IMR-90 (cell line): ENCODE measurements around the gene RETN. TPM values are rescaled to one million over a fixed set of nuclear protein-coding genes. Genes with fewer than 3 reads are reported as not detected.

Experiments used
- ATAC-seq: fragments of 200-7000 bp; cut with Tn5 transposase; 2 replicates; pipeline ENCODE4 v1.9.1; 2020; ENCODE audit warnings: low read depth, mild to moderate bottlenecking, moderate library complexity
- BruUV-seq: library from RNA; stranded (reverse); fragments of 400-500 nt; replicated peaks from 2 replicates; lab custom pipeline; 2021; lab: Mats Ljungman, UMichigan
- CTCF ChIA-PET: fragments of 300-600 bp; formaldehyde crosslinking; extraction: SDS; loops from one replicate; lab custom pipeline; 2021; ENCODE audit warnings: antibody characterized with exemption; lab: Yijun Ruan, JAX
- POLR2A ChIA-PET: fragments of 300-600 bp; sonication (Branson Sonifier 250); formaldehyde crosslinking; loops from one replicate; lab custom pipeline; 2022; ENCODE audit warnings: antibody characterized with exemption; ENCODE audit not compliant: unreplicated experiment; lab: Charles Lee
- DNase-seq: peaks from one replicate; pipeline ENCODE4 v3.0.0; 2013
- H2AFZ ChIP-seq: replicated peaks from 2 replicates; pipeline ENCODE3; 2013; ENCODE audit warnings: low read length, mild to moderate bottlenecking; ENCODE audit not compliant: poor library complexity
- H2AK5ac ChIP-seq: 2 replicates; pipeline ENCODE4 v1.6.1; 2013; ENCODE audit warnings: low read depth, low read length, inconsistent platforms
- H2AK9ac ChIP-seq: replicated peaks from 2 replicates; pipeline ENCODE3; 2013; ENCODE audit warnings: mild to moderate bottlenecking, low read depth, low read length, moderate library complexity; ENCODE audit not compliant: poor library complexity
- H2BK120ac ChIP-seq: 2 replicates; pipeline ENCODE4 v1.6.1; 2013; ENCODE audit warnings: low read depth, low read length, inconsistent platforms
- H2BK15ac ChIP-seq: 3 replicates; pipeline ENCODE4 v1.6.1; 2013; ENCODE audit warnings: low read depth, low read length, inconsistent platforms
- H2BK20ac ChIP-seq: 2 replicates; pipeline ENCODE4 v1.6.1; 2013; ENCODE audit warnings: low read depth, mild to moderate bottlenecking, inconsistent platforms, low read length, moderate library complexity
- H2BK5ac ChIP-seq: 2 replicates; pipeline ENCODE4 v1.6.1; 2013; ENCODE audit warnings: mild to moderate bottlenecking, low read depth, low read length, inconsistent platforms; ENCODE audit not compliant: poor library complexity, severe bottlenecking
- H3K14ac ChIP-seq: replicated peaks from 2 replicates; pipeline ENCODE4 v1.6.1; 2013; ENCODE audit warnings: low read depth, low read length, inconsistent platforms
- H3K18ac ChIP-seq: 2 replicates; pipeline ENCODE4 v1.6.1; 2013; ENCODE audit warnings: low read depth, low read length, control low read depth
- H3K23ac ChIP-seq: 2 replicates; pipeline ENCODE4 v1.6.1; 2013; ENCODE audit warnings: low read depth, low read length, inconsistent platforms
- H3K27ac ChIP-seq: 2 replicates; pipeline ENCODE4 v1.5.1; 2013; ENCODE audit warnings: mild to moderate bottlenecking, control low read depth, low read length; ENCODE audit not compliant: insufficient read depth
- H3K27me3 ChIP-seq: 2 replicates; pipeline ENCODE4 v1.6.1; 2013; ENCODE audit warnings: low read length; ENCODE audit not compliant: control insufficient read depth, insufficient read depth
- H3K36me3 ChIP-seq: 2 replicates; pipeline ENCODE4 v1.6.1; 2013; ENCODE audit warnings: low read length, mixed read lengths; ENCODE audit not compliant: control insufficient read depth, insufficient read depth
- H3K4ac ChIP-seq: 2 replicates; pipeline ENCODE4 v1.6.1; 2013; ENCODE audit warnings: low read depth, low read length, inconsistent platforms
- H3K4me1 ChIP-seq: 2 replicates; pipeline ENCODE4 v1.6.1; 2013; ENCODE audit warnings: low read length, mixed read lengths; ENCODE audit not compliant: control insufficient read depth, insufficient read depth
- H3K4me2 ChIP-seq: 2 replicates; pipeline ENCODE4 v1.6.1; 2013; ENCODE audit warnings: low read depth, mild to moderate bottlenecking, control low read depth, low read length, moderate library complexity
- H3K4me3 ChIP-seq: 2 replicates; pipeline ENCODE4 v1.5.1; 2013; ENCODE audit warnings: low read depth, mild to moderate bottlenecking, control low read depth, low read length, moderate library complexity; ENCODE audit not compliant: insufficient read depth
- H3K56ac ChIP-seq: 2 replicates; pipeline ENCODE4 v1.6.1; 2013; ENCODE audit warnings: low read length, inconsistent platforms; ENCODE audit not compliant: insufficient read depth; ENCODE audit errors: extremely low read depth
- H3K79me1 ChIP-seq, 2 experiments: 2 replicates each; pipeline ENCODE4 v1.6.1; 2013; ENCODE audit warnings: low read length in 2 of 2, inconsistent platforms in 1 of 2, low read depth in 1 of 2
- H3K9ac ChIP-seq: 2 replicates; pipeline ENCODE4 v1.6.1; 2013; ENCODE audit warnings: low read depth, low read length, control low read depth
- H3K9me1 ChIP-seq: 2 replicates; pipeline ENCODE4 v1.6.1; 2013; ENCODE audit warnings: low read length, inconsistent platforms; ENCODE audit not compliant: insufficient read depth
- H3K9me3 ChIP-seq: 2 replicates; pipeline ENCODE4 v1.6.1; 2013; ENCODE audit warnings: low read length; ENCODE audit not compliant: control insufficient read depth, insufficient read depth
- H4K20me1 ChIP-seq: 2 replicates; pipeline ENCODE4 v1.6.1; 2013; ENCODE audit warnings: low read length, inconsistent platforms; ENCODE audit not compliant: insufficient read depth
- H4K5ac ChIP-seq: 2 replicates; pipeline ENCODE4 v1.6.1; 2013; ENCODE audit warnings: mild to moderate bottlenecking, low read depth, low read length, control low read depth
- H4K8ac ChIP-seq, 2 experiments: 2 replicates each; pipeline ENCODE4 v1.6.1; 2013; ENCODE audit warnings: low read depth in 2 of 2, low read length in 2 of 2, control low read depth in 1 of 2, inconsistent platforms in 1 of 2
- H4K91ac ChIP-seq: 2 replicates; pipeline ENCODE4 v1.6.1; 2013; ENCODE audit warnings: low read depth, low read length, inconsistent platforms; ENCODE audit not compliant: insufficient read depth
- CHD1 ChIP-seq: IDR thresholded peaks from 2 replicates; pipeline ENCODE4 v1.6.1; 2012; ENCODE audit warnings: low read depth, low read length, improper control_type of control experiment
- MAFK ChIP-seq: IDR thresholded peaks from 2 replicates; pipeline ENCODE4 v1.6.1; 2012; ENCODE audit warnings: low read depth, low read length, improper control_type of control experiment
- MAZ ChIP-seq: IDR thresholded peaks from 2 replicates; pipeline ENCODE4 v1.6.1; 2012; ENCODE audit warnings: low read depth, mild to moderate bottlenecking, low read length, improper control_type of control experiment, moderate library complexity, borderline replicate concordance
- MXI1 ChIP-seq: IDR thresholded peaks from 2 replicates; pipeline ENCODE4 v1.6.1; 2012; ENCODE audit warnings: low read depth, mild to moderate bottlenecking, low read length, moderate library complexity, borderline replicate concordance
- NFE2L2 ChIP-seq: fragments of 150-350 bp; IDR thresholded peaks from 2 replicates; pipeline ENCODE4 v1.6.1; 2016; ENCODE audit warnings: low read depth, mild to moderate bottlenecking, low read length
- POLR2A ChIP-seq: IDR thresholded peaks from 2 replicates; pipeline ENCODE4 v1.6.1; 2012; ENCODE audit warnings: mild to moderate bottlenecking, low read depth, low read length
- RCOR1 ChIP-seq: IDR thresholded peaks from 2 replicates; pipeline ENCODE4 v1.6.1; 2012; ENCODE audit warnings: mild to moderate bottlenecking, low read length, improper control_type of control experiment; ENCODE audit not compliant: insufficient replicate concordance
- RFX5 ChIP-seq: IDR thresholded peaks from 2 replicates; pipeline ENCODE4 v1.8.0; 2012; ENCODE audit warnings: low read depth, mild to moderate bottlenecking, low read length, moderate library complexity
- SMC3 ChIP-seq: fragments of 150-350 bp; IDR thresholded peaks from 2 replicates; pipeline ENCODE4 v1.6.1; 2016; ENCODE audit warnings: low read depth, mild to moderate bottlenecking, antibody characterized with exemption, low read length, moderate library complexity
- WGBS, 2 experiments: methylation state at CpG; one replicate each; pipeline versions ENCODE4 v1.1.5 to v1.1.7; 2013; ENCODE audit warnings: missing lambda C conversion rate in 2 of 2; ENCODE audit not compliant: insufficient read length in 1 of 2; ENCODE audit errors: extremely low coverage in 2 of 2; 5-methylcytosine and 5-hydroxymethylcytosine counted together
- dilution Hi-C: fragments of 300-500 bp; cut with HindIII; formaldehyde crosslinking; loops from one replicate; pipeline ENCODE4 v1.14.3; 2018; ENCODE audit warnings: low sequenced_read_pairs; ENCODE audit not compliant: unreplicated experiment
- in situ Hi-C: fragments of 300-500 bp; cut with MboI; formaldehyde crosslinking; loops from 3 replicates; pipeline ENCODE4 v1.14.3; 2019; ENCODE audit warnings: low sequenced_read_pairs, inconsistent platforms, mixed read lengths
- intact Hi-C: fragments of 100-400 bp; cut with micrococcal nuclease; formaldehyde crosslinking; loops from 2 replicates; pipeline ENCODE4 v1.10.0; 2022
- polyA plus RNA-seq, 3 experiments: library from polyadenylated mRNA; depleted of rRNA; stranded (reverse); fragments of >200 nt; gene quantifications; 2 replicates each; pipeline ENCODE4 v1.2.3, GENCODE V29; 2012; ENCODE audit warnings: low replicate concordance in 1 of 3
- total RNA-seq: library from RNA; depleted of rRNA; stranded (reverse); fragments of >200 nt; gene quantifications from 2 replicates; pipeline ENCODE4 v1.2.3, GENCODE V29; 2012
- TF ChIP-seq, protein P1 (sequence below): fragments of 150-350 bp; IDR thresholded peaks from 2 replicates; pipeline ENCODE4 v1.6.1; 2016; ENCODE audit warnings: low read depth, mild to moderate bottlenecking, low read length, moderate library complexity, borderline replicate concordance
- TF ChIP-seq, protein P2 (sequence below): fragments of 150-350 bp; IDR thresholded peaks from 2 replicates; pipeline ENCODE4 v1.6.1; 2017; ENCODE audit warnings: mild to moderate bottlenecking, antibody characterized with exemption, low read length, low read depth
- TF ChIP-seq, protein P3 (sequence below): conservative IDR thresholded peaks from 2 replicates; pipeline ENCODE4 v1.5.1; 2012; ENCODE audit warnings: mild to moderate bottlenecking, low read depth, low read length, improper control_type of control experiment

RETN gene
- total and polyA plus RNA-seq, 2 of the 4 experiments (the other 2 are of a cell fraction) = not detected

DNA sequence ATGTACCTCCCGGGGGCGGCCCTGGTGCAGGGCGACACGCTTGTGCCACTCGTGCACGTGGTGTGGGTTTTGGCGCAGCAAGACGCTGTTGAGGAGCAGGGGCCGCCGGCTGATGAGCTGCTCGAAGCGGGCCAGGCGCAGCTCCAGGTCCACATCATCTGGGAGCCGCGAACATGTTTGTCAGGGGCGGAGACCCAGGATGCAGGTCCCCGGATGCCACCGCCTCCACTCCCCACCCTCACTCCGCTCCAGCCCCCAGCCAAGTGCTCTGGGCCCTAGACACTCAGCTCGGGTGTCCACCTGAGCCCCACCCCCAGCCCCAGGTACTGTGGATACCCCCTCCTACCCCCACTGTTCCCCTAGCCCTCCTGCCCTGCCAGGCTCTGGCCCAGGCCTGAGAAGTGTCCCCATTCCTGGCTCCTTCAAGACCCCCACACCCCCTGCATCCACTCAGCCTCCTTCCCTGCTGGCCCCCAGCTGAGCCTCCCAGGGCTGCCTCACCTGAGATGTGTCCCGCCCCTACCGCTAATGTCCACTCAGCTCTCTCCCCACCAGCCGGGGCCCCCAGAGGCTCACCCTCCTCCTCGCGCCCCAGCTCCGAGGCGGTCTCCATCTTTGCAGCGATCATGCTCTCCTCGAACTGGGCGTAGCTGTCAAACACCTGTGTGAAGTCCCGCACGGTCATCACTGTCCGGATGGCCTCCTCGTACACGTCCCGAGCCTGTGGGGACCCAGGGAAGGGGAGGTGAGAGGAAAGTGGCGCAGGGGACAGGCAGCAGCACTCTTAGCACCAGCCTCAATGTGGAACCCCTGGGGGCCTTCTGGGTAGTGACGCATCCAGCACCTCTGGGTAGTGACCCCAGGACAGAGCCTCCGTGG lies 44.9 kb upstream of the RETN start (continued):
- TF ChIP-seq, protein P1, sequence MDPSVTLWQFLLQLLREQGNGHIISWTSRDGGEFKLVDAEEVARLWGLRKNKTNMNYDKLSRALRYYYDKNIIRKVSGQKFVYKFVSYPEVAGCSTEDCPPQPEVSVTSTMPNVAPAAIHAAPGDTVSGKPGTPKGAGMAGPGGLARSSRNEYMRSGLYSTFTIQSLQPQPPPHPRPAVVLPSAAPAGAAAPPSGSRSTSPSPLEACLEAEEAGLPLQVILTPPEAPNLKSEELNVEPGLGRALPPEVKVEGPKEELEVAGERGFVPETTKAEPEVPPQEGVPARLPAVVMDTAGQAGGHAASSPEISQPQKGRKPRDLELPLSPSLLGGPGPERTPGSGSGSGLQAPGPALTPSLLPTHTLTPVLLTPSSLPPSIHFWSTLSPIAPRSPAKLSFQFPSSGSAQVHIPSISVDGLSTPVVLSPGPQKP = no peak

DNA sequence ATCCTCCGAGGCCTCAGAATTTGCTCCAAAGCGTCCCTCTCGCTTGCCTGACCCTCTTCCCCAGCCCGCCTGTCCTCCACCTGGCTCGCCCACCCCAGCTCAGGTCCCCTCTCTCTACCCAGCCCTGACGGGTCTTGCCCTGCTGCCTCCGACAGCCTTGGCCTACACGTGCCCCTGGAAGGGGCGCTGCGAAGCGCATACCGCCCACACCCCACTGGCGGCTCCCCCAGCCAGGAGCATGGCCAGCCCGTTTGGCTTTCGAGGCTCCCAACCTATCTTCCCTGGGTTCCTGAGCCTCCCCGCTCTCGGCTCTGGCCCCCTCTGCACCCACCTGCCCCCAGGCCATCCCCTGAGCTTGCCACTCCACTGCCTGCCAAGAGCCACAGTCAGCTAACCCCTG lies 44.0 kb upstream of the RETN start:
- Histone ChIP-seq H3K9ac (no peak overlapping the region), H2BK20ac (no peak overlapping the region), H3K4ac (no peak overlapping the region), H4K91ac (no peak overlapping the region), H3K9me3 (no peaks in the 10 kb centered on the region), H2AFZ (no peak overlapping the region), H3K14ac (no peak overlapping the region), H3K4me2 (no peak overlapping the region), H3K27me3 (no peaks in the 10 kb centered on the region), H4K20me1 (peaks cover 5% of the 10 kb centered on the region; the same call in 1 of the 2 replicates), H2BK120ac (no peak overlapping the region), H2AK9ac (no peak overlapping the region), H2BK5ac (no peak overlapping the region), H2AK5ac (no peak overlapping the region), H3K23ac (no peak overlapping the region), H3K27ac (no peak overlapping the region), H2BK15ac (no peak overlapping the region), H4K8ac (no peak overlapping the region), H3K4me1 (peaks cover 6% of the 10 kb centered on the region; the same call in 1 of the 2 replicates), H3K56ac (no peak overlapping the region), H3K18ac (no peak overlapping the region), H3K9me1 (0 out of 2 replicates have a peak, but pooled peaks cover 4% of the 10 kb centered on the region), H3K36me3 (peaks cover 42% of the 10 kb centered on the region), H3K79me1 (peaks cover 3 to 43% of the 10 kb centered on the region in 2 experiments; a peak in 3 of 4 replicates), H3K4me3 (no peak overlapping the region), H4K5ac (no peak overlapping the region)
- ChIA-PET POLR2A (no interaction called here), CTCF (no interaction called here)
- WGBS, 2 experiments = 91% methylated on average over 9 of the region's 17 CpGs; no CpG with 5 or more reads in 1 of the 2 experiments
- intact Hi-C loops = no loop called here
- no TSS peak for BruUV-seq
- DNase-seq (no peak), ATAC-seq (no peak)
- in situ Hi-C loops = no loop called here
- dilution Hi-C loops = no loop called here
- TF ChIP-seq RCOR1 (no peak), MXI1 (no peak), POLR2A (no peak), SMC3 (no peak), RFX5 (no peak), MAFK (no peak), MAZ (no peak), NFE2L2 (no peak), CHD1 (no peak)
- TF ChIP-seq, protein P2, sequence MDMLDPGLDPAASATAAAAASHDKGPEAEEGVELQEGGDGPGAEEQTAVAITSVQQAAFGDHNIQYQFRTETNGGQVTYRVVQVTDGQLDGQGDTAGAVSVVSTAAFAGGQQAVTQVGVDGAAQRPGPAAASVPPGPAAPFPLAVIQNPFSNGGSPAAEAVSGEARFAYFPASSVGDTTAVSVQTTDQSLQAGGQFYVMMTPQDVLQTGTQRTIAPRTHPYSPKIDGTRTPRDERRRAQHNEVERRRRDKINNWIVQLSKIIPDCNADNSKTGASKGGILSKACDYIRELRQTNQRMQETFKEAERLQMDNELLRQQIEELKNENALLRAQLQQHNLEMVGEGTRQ = no peak
- TF ChIP-seq, protein P3, sequence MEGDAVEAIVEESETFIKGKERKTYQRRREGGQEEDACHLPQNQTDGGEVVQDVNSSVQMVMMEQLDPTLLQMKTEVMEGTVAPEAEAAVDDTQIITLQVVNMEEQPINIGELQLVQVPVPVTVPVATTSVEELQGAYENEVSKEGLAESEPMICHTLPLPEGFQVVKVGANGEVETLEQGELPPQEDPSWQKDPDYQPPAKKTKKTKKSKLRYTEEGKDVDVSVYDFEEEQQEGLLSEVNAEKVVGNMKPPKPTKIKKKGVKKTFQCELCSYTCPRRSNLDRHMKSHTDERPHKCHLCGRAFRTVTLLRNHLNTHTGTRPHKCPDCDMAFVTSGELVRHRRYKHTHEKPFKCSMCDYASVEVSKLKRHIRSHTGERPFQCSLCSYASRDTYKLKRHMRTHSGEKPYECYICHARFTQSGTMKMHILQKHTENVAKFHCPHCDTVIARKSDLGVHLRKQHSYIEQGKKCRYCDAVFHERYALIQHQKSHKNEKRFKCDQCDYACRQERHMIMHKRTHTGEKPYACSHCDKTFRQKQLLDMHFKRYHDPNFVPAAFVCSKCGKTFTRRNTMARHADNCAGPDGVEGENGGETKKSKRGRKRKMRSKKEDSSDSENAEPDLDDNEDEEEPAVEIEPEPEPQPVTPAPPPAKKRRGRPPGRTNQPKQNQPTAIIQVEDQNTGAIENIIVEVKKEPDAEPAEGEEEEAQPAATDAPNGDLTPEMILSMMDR = no peak
